ENCODE measurements around the gene AGTRAP.
A peak's percentile ranks its signal among the peaks of the same experiment; 100 is the strongest.

AGTRAP gene

DNA sequence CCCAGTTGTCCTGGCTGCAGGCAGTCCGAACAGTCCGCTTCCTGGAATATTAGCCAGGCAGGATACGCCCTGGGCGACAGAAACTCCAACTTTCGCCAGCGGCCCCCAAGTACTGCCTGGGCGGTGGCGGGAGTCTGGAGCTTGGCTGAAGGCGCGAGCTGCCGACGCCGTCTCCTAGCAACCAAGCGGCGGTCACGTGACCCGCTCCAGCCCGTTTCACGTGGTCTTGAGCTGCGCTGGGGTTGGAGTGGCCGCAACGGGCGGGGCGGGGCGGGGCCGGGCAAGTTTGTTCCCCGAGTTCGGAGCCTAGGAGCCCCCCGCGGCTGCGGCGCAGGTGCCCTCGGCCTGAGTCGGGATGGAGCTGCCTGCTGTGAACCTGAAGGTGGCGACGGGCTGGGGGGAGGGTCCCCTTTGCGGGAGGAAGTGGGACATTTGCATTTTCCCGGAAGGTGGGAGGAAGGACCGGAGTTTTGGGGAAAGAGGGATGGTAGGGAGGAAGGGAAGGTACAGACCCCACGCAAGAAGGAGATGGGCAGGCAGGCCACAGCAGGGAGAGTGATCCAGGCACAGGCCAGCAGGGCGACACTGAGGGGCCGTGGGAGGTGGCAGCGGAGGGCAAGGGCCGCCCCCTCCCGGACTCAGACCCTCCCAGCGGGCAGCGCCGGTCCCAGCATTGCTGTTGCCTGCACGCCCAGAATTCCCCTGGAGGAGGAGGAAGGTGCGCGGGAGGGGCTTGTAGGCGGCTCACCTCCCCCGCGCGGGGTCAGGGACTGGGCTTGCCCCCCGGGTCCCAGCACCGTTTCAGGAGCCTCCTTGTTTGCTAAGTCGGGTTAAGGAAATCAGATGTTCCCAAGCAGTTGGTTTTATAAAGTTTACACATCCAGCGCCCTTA, at the start of gene AGTRAP:
AGTRAP (plus strand) TSS at position 283 of the 892 bp plus-strand sequence; CDS start at position 356, 73 bp downstream.
- Histone ChIP-seq H3K4me3 (ENCODE audit: low read depth, low read length) (peak within 1 kb of the TSS; percentile 96), H3K36me3 (replicated peaks) (no peaks in the 10 kb centered on the region), H3K27ac (peak within 1 kb of the TSS; percentile 75), H3K27me3 (replicated peaks) (no peaks in the 10 kb centered on the region)
- in situ Hi-C loops (cut with HindIII; ENCODE audit: low pct_ligation_motif_present, low sequenced_read_pairs): no loop called here
- TF ChIP-seq, protein P1, sequence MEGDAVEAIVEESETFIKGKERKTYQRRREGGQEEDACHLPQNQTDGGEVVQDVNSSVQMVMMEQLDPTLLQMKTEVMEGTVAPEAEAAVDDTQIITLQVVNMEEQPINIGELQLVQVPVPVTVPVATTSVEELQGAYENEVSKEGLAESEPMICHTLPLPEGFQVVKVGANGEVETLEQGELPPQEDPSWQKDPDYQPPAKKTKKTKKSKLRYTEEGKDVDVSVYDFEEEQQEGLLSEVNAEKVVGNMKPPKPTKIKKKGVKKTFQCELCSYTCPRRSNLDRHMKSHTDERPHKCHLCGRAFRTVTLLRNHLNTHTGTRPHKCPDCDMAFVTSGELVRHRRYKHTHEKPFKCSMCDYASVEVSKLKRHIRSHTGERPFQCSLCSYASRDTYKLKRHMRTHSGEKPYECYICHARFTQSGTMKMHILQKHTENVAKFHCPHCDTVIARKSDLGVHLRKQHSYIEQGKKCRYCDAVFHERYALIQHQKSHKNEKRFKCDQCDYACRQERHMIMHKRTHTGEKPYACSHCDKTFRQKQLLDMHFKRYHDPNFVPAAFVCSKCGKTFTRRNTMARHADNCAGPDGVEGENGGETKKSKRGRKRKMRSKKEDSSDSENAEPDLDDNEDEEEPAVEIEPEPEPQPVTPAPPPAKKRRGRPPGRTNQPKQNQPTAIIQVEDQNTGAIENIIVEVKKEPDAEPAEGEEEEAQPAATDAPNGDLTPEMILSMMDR (IDR thresholded peaks at IDR 0.05; ENCODE audit: low read depth, low read length, missing control alignments): peak; percentile 19
- DNase-seq: peak; percentile 86

DNA sequence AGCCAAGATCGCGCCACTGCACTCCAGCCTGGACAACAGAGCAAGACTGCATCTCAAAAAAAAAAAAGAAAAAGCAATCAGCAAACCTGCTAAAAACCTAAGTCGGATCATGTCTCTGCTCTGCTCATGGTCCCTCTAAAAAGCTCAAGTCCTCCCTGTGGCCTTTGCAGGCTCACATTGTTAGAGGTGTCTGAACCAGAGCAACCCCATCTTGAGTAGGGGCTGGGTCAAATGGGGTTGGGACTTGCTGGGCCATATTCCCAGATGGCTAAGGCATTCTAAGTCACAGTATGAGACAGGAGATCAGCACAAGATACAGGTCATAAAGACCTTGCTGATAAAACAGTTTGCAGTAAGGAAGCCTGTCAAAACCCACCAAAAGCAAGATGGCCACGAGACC, 47.4 kb upstream of the AGTRAP start:
- H3K4me3 ChIP-seq (ENCODE audit: low read depth, low read length): no peak overlapping the region
- TF ChIP-seq, protein P1 (IDR thresholded peaks at IDR 0.05; ENCODE audit: low read depth, low read length, missing control alignments): no peak
- peaks cover 36% of the 10 kb centered on the region for H3K27me3 ChIP-seq (replicated peaks)
- no peak overlapping the region for H3K27ac ChIP-seq
- H3K36me3 ChIP-seq (replicated peaks): no peaks in the 10 kb centered on the region
- in situ Hi-C loops (cut with HindIII; ENCODE audit: low pct_ligation_motif_present, low sequenced_read_pairs): no loop called here
- DNase-seq: no peak

- DNase-seq: no peak
- TF ChIP-seq, protein P1 (IDR thresholded peaks at IDR 0.05; ENCODE audit: low read depth, low read length, missing control alignments): no peak
- H3K36me3 ChIP-seq (replicated peaks): no peaks in the 10 kb centered on the region
- peaks cover 48% of the 10 kb centered on the region for H3K27me3 ChIP-seq (replicated peaks)
- no peak overlapping the region for H3K27ac ChIP-seq
- H3K4me3 ChIP-seq (ENCODE audit: low read depth, low read length): no peak overlapping the region
- in situ Hi-C loops (cut with HindIII; ENCODE audit: low pct_ligation_motif_present, low sequenced_read_pairs): no loop called here
Measured at GRCh38 chr1:11690397-11691301, 45.3 kb upstream of the AGTRAP start.

- in situ Hi-C loops (cut with HindIII; ENCODE audit: low pct_ligation_motif_present, low sequenced_read_pairs): no loop called here
- Histone ChIP-seq H3K36me3 (replicated peaks) (no peaks in the 10 kb centered on the region), H3K27ac (no peak within 1 kb of the TSS), H3K27me3 (replicated peaks) (peaks cover 48% of the 10 kb centered on the region), H3K4me3 (ENCODE audit: low read depth, low read length) (no peak within 1 kb of the TSS)
- DNase-seq: no peak
- TF ChIP-seq, protein P1 (IDR thresholded peaks at IDR 0.05; ENCODE audit: low read depth, low read length, missing control alignments): no peak
Measured at GRCh38 chr1:11691302-11691914, 44.5 kb upstream of the AGTRAP start, which contains the start of gene DRAXIN. Gene DRAXIN, plus strand, starts transcription at chr1:11691710. Its CDS starts 14,549 bp downstream, at chr1:11706259.

DNA sequence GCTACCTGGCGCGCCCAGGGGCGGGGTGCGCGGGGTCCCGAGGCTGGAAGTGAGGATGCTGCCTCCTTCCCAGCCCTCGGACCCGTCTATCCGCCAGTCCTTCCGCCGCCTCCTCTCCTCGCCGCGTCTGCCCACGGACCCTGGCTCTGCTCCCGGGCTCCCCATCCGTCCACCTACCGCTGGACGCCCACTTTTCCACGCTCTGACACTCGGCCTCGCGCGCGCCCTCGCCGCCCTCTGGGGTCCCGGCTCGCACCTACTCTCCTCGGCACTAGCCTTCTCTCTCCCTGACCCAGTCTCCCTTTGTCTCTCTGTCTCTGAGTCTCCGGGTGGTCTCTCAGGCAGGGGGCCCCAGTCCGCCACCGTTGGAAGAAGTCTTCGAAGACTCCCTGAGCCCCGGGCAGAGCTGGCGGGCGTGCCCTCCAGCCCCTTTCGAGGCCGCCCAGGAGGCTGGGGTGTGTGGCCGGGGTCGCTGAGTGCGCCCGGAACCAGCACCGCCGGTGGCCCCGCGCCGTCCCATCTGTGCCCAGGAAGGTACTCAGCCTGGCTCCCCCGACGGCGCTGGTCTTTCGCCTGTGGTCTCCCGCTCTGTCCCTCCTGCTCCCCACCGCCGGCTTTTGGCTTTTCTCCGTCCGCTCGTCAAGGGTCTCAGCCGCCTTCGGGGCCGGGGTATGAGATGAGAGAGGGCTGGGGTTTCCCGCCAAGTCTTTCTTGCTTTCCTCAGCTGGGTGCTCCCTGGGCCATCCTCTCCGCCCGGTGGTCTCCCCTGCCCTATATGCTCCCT, 43.8 kb upstream of the AGTRAP start:
- peaks cover 48% of the 10 kb centered on the region for H3K27me3 ChIP-seq (replicated peaks)
- DNase-seq: no peak
- no peak overlapping the region for H3K4me3 ChIP-seq (ENCODE audit: low read depth, low read length)
- no peaks in the 10 kb centered on the region for H3K36me3 ChIP-seq (replicated peaks)
- H3K27ac ChIP-seq: no peak overlapping the region
- in situ Hi-C loops (cut with HindIII; ENCODE audit: low pct_ligation_motif_present, low sequenced_read_pairs): no loop called here
- TF ChIP-seq, protein P1 (IDR thresholded peaks at IDR 0.05; ENCODE audit: low read depth, low read length, missing control alignments): no peak

Data from brain microvascular endothelial cell (primary cell).